Panc1 (cell line): ENCODE results near the gene UBE2D4. TPM values are rescaled to one million over a fixed set of nuclear protein-coding genes. Genes with fewer than 3 reads are reported as not detected.

Source experiments
- ATAC-seq: fragments of 200-7000 bp; cut with Tn5 transposase; 2 replicates; pipeline ENCODE4 v1.9.1; 2020; ENCODE audit warnings: mild to moderate bottlenecking, moderate library complexity
- BruUV-seq: library from RNA; stranded (reverse); fragments of 400-500 nt; replicated peaks from 2 replicates; lab custom pipeline; 2021; lab: Mats Ljungman, UMichigan
- CTCF ChIA-PET: fragments of 300-600 bp; sonication (Branson Sonifier 250); formaldehyde crosslinking; loops from one replicate; lab custom pipeline; 2022; ENCODE audit warnings: antibody characterized with exemption; lab: Charles Lee
- POLR2A ChIA-PET: fragments of 300-600 bp; sonication (Branson Sonifier 250); formaldehyde crosslinking; loops from one replicate; lab custom pipeline; 2022; ENCODE audit warnings: antibody characterized with exemption; lab: Charles Lee
- DNase-seq: peaks from one replicate; pipeline ENCODE4 v3.0.0-alpha.2; 2010; ENCODE audit warnings: low read depth, low spot score
- H3K27ac ChIP-seq: 2 replicates; pipeline ENCODE4 v1.5.1; 2011; ENCODE audit warnings: mild to moderate bottlenecking, low read length, inconsistent platforms
- H3K27me3 ChIP-seq: fragments of 200-500 bp; sonication (Bioruptor generic); 2 replicates; pipeline ENCODE4 v1.6.0; 2014; ENCODE audit warnings: low read length, inconsistent platforms; ENCODE audit not compliant: control insufficient read depth, insufficient read depth
- H3K36me3 ChIP-seq: fragments of 200-500 bp; sonication (Bioruptor generic); 2 replicates; pipeline ENCODE4 v1.5.1; 2014; ENCODE audit warnings: inconsistent platforms, mild to moderate bottlenecking, low read length, moderate library complexity; ENCODE audit not compliant: control insufficient read depth, insufficient read depth
- H3K4me1 ChIP-seq: 2 replicates; pipeline ENCODE4 v1.5.1; 2011; ENCODE audit warnings: inconsistent platforms, mild to moderate bottlenecking, low read length, moderate library complexity; ENCODE audit not compliant: control insufficient read depth, insufficient read depth
- H3K4me3 ChIP-seq, 2 experiments: 2 replicates each; pipeline ENCODE4 v1.5.1; 2011 to 2012; ENCODE audit warnings: low read depth in 2 of 2, low read length in 2 of 2, mild to moderate bottlenecking in 2 of 2, inconsistent platforms in 1 of 2, moderate library complexity in 1 of 2
- H3K9me3 ChIP-seq: fragments of 200-500 bp; sonication (Bioruptor generic); 2 replicates; pipeline ENCODE4 v1.5.1; 2014; ENCODE audit warnings: low read depth, mild to moderate bottlenecking, inconsistent platforms, low read length, moderate library complexity; ENCODE audit not compliant: control insufficient read depth, insufficient read depth
- POLR2AphosphoS5 ChIP-seq: IDR thresholded peaks from 2 replicates; pipeline ENCODE4 v1.6.1; 2012; ENCODE audit warnings: mild to moderate bottlenecking, low read depth, low read length, moderate library complexity
- SIN3A ChIP-seq: IDR thresholded peaks from 2 replicates; pipeline ENCODE4 v1.6.1; 2012; ENCODE audit warnings: low read depth, mild to moderate bottlenecking, low read length, moderate library complexity, borderline replicate concordance; ENCODE audit not compliant: insufficient read depth
- TCF7L2 ChIP-seq: IDR thresholded peaks from 2 replicates; pipeline ENCODE4 v1.6.1; 2011; ENCODE audit warnings: mild to moderate bottlenecking, low read depth, low read length, inconsistent platforms
- in situ Hi-C: cut with HindIII; loops from 2 replicates; pipeline ENCODE4 v1.10.0; 2016; ENCODE audit warnings: low sequenced_read_pairs, low pct_unique_long_range_greater_than_20kb
- intact Hi-C: fragments of 100-400 bp; cut with micrococcal nuclease; formaldehyde crosslinking; loops from one replicate; pipeline ENCODE4 v1.10.0; 2022; ENCODE audit not compliant: unreplicated experiment
- total RNA-seq: library from RNA; stranded (reverse); gene quantifications from one replicate; pipeline ENCODE4 v1.2.1, GENCODE V29; 2021; ENCODE audit not compliant: unreplicated experiment
- TF ChIP-seq, protein P1 (sequence below): fragments of 450-650 bp; IDR thresholded peaks from 2 replicates; pipeline ENCODE4 v1.5.1; 2017; ENCODE audit warnings: mild to moderate bottlenecking
- TF ChIP-seq, protein P2 (sequence below), 2 experiments: IDR thresholded peaks; 2 replicates each; pipeline ENCODE4 v1.6.1; 2011 to 2012; ENCODE audit warnings: low read depth in 2 of 2, control low read depth in 1 of 2, low read length in 1 of 2, mild to moderate bottlenecking in 1 of 2, moderate library complexity in 1 of 2; ENCODE audit not compliant: insufficient read depth in 1 of 2

Gene UBE2D4
- total RNA-seq, 1 experiment from 2014 or later, result 35.9 TPM

DNA sequence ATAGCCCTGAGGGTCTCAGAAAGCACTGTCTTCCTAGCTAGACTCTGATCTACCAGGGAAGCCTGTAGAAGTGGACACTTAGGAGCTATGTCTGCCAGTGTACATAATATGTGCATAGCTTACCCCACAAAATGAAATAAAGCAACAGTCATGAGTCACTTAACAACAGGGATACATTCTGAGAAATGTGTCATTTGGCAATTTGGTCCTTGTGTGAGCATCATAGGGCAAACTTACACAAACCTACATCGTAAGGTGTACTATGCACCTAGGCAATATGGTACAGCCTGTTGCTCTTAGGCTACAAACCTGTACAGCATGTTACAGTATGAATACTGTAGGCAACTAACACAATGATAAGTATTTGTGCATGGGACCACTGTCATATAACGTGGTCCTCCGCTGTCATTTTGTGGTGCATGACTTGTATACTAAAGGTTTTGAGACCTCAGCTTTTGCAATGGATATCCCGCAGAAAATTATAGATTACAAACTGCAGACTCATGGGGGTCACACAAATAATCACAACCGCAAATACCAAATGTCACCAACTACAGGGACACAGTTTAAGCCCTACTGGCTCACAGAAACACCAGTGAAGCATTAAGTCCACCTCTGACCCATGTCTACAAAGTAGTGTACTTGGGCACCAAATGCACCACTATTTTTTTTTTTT is 21.6 kb upstream of the UBE2D4 start:
- no peaks in the 10 kb centered on the region for H3K27me3 ChIP-seq
- in situ Hi-C loops, result no loop called here
- BruUV-seq, result no TSS peak
- no peak for DNase-seq
- no peaks in the 10 kb centered on the region for H3K36me3 ChIP-seq
- TF ChIP-seq POLR2AphosphoS5 (no peak), TCF7L2 (no peak), SIN3A (no peak)
- TF ChIP-seq, protein P1, sequence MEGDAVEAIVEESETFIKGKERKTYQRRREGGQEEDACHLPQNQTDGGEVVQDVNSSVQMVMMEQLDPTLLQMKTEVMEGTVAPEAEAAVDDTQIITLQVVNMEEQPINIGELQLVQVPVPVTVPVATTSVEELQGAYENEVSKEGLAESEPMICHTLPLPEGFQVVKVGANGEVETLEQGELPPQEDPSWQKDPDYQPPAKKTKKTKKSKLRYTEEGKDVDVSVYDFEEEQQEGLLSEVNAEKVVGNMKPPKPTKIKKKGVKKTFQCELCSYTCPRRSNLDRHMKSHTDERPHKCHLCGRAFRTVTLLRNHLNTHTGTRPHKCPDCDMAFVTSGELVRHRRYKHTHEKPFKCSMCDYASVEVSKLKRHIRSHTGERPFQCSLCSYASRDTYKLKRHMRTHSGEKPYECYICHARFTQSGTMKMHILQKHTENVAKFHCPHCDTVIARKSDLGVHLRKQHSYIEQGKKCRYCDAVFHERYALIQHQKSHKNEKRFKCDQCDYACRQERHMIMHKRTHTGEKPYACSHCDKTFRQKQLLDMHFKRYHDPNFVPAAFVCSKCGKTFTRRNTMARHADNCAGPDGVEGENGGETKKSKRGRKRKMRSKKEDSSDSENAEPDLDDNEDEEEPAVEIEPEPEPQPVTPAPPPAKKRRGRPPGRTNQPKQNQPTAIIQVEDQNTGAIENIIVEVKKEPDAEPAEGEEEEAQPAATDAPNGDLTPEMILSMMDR, result no peak
- TF ChIP-seq, protein P2, sequence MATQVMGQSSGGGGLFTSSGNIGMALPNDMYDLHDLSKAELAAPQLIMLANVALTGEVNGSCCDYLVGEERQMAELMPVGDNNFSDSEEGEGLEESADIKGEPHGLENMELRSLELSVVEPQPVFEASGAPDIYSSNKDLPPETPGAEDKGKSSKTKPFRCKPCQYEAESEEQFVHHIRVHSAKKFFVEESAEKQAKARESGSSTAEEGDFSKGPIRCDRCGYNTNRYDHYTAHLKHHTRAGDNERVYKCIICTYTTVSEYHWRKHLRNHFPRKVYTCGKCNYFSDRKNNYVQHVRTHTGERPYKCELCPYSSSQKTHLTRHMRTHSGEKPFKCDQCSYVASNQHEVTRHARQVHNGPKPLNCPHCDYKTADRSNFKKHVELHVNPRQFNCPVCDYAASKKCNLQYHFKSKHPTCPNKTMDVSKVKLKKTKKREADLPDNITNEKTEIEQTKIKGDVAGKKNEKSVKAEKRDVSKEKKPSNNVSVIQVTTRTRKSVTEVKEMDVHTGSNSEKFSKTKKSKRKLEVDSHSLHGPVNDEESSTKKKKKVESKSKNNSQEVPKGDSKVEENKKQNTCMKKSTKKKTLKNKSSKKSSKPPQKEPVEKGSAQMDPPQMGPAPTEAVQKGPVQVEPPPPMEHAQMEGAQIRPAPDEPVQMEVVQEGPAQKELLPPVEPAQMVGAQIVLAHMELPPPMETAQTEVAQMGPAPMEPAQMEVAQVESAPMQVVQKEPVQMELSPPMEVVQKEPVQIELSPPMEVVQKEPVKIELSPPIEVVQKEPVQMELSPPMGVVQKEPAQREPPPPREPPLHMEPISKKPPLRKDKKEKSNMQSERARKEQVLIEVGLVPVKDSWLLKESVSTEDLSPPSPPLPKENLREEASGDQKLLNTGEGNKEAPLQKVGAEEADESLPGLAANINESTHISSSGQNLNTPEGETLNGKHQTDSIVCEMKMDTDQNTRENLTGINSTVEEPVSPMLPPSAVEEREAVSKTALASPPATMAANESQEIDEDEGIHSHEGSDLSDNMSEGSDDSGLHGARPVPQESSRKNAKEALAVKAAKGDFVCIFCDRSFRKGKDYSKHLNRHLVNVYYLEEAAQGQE (IDR thresholded peaks at IDR 0.05; ENCODE audit: insufficient read depth in 1 of 2, low read depth in 2 of 2, low read length in 1 of 2), result no peak
- H3K4me3 ChIP-seq, result peak overlapping the region in 1 of 2 experiments; percentile 84; a peak in 2 of 4 replicates
- ATAC-seq, result no peak
- no peak overlapping the region for H3K27ac ChIP-seq
- intact Hi-C loops, result no loop called here
- ChIA-PET POLR2A (interaction anchor here (0.5 to 0.7 kb wide), 2 partner anchors 18 to 22 kb away, joined by 3 to 7 read pairs; no protein-coding TSS in a partner anchor), CTCF (interaction anchor here (0.7 kb wide), 1 partner anchor 322 kb away, joined by 4 read pairs; no protein-coding TSS in a partner anchor)
- H3K4me1 ChIP-seq, result peaks cover 20% of the 10 kb centered on the region; the same call in 1 of the 2 replicates
- no peaks in the 10 kb centered on the region for H3K9me3 ChIP-seq

DNA sequence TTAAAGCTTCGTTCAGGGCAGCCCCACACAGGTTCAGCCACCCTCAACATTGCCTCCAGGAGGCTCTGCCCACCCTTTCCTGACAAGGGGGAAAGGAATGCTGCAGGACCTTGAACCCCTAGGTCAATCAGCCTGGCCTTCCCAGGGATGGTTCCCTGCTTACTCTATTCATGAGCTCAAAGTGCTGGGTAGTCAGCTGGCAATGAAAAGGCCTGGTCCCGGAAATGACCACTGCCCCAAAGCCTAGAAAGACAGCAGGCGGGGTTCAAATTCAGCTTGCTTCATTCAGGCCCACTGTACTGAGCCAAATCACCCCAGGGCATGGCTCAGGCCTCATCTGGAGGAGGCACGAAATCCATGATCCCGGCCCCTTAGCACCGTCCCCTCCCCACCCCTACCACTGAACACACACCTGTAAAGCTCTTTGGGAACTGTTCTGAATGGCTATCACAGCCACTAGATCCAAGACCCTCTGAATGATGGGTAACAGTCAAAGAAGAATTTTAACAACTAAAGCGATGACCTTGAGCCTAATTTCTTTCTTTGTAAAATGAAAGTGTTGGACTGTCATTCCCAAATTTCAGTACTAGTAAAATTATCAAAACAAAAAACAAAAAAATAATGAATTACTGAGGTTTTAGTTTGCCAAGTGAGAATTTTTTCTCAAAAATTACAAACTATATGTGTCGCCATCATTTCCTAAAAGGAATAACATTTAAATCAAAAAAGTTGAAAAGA is 20.9 kb upstream of the UBE2D4 start:
- Histone ChIP-seq H3K36me3 (no peaks in the 10 kb centered on the region), H3K27me3 (no peaks in the 10 kb centered on the region), H3K4me3 (peak overlapping the region; percentile 77 to 84), H3K4me1 (peaks cover 20% of the 10 kb centered on the region; the same call in 1 of the 2 replicates), H3K9me3 (no peaks in the 10 kb centered on the region), H3K27ac (peak overlapping the region; percentile 91)
- no peak for DNase-seq
- BruUV-seq, result no TSS peak
- intact Hi-C loops (no loop called here), in situ Hi-C loops (no loop called here)
- peak; percentile 12 for ATAC-seq
- POLR2A ChIA-PET, result interaction anchor here (0.7 kb wide), 1 partner anchor 18 kb away, joined by 3 read pairs; no protein-coding TSS in a partner anchor
- CTCF ChIA-PET, result interaction anchor here (0.7 kb wide), 1 partner anchor 323 kb away, joined by 4 read pairs; no protein-coding TSS in a partner anchor
- TF ChIP-seq TCF7L2 (no peak), SIN3A (no peak), POLR2AphosphoS5 (no peak)
- TF ChIP-seq, protein P2 (IDR thresholded peaks at IDR 0.05; ENCODE audit: insufficient read depth in 1 of 2, low read depth in 2 of 2, low read length in 1 of 2), result no peak
- TF ChIP-seq, protein P1, result no peak
